ENCODE data around the gene IL26.

- TF ChIP-seq POLR2A (IDR thresholded peaks at IDR 0.05) (no peak), CTCF (IDR thresholded peaks at IDR 0.05) (no peak)
These were observed 47.4 kb downstream of the IL26 start for GRCh38 chr12:68178184-68178583.
